ENCODE results near the gene NPC1. TPM values are rescaled to one million over a fixed set of nuclear protein-coding genes. Genes with fewer than 3 reads are reported as not detected.
A peak's percentile ranks its signal among the peaks of the same experiment; 100 is the strongest.

The NPC1 gene
- total RNA-seq, 1 donor from 2014 or later = 40.1 TPM

DNA sequence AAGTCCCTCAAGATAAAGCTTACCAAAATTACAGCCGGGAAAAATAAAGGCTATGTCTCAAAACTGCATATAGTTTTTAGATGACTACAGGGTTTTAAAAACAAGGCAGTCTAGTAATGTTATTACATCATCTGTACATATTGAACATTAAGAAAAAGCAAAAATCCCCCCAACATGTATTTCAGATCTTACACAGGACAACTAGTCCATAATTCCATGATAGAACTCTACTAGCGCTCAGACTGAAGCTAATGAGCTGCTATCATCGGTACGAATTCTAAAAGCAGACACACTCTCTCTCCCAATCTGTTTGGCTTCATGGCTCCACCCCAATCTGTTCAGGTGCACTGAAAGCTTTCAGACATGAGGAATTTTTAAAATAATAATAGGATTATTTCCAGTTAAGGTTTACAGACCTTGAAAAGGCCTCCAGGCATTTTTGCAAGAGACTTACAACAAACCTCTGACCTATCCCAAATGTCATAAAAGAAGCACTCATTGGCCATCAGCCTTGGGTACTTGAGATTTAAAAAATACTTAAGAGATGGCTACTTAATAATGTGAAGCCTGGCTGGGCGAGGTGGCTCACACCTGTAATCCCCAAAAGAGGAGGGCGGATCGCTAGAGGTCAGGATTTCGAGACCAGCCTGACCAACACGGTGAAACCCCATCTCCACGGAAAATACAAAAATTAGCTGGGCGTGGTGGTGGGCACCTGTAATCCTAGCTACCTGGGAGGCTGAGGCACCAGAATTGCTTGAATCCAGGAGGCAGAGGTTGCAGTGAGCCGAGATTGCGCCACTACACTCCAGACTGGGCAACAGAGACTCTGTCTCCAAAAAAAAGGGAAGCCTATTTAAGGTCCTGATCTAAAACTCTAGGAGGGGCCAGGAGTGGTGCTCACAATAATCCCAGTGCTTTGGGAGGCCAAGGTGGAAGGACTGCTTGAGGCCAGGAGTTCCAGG is 2.0 kb downstream of the NPC1 start:
- Mint-ChIP-seq H3K4me1 (ENCODE audit: unreplicated experiment) (peaks cover 25% of the 10 kb centered on the region), H3K4me3 (ENCODE audit: unreplicated experiment) (peak overlapping the region; percentile 40), H3K9me3 (ENCODE audit: unreplicated experiment) (no peaks in the 10 kb centered on the region), H3K27me3 (ENCODE audit: unreplicated experiment) (no peaks in the 10 kb centered on the region), H3K27ac (ENCODE audit: unreplicated experiment) (peak overlapping the region; percentile 8), H3K36me3 (ENCODE audit: unreplicated experiment) (no peaks in the 10 kb centered on the region)
- TF ChIP-seq, protein P1, sequence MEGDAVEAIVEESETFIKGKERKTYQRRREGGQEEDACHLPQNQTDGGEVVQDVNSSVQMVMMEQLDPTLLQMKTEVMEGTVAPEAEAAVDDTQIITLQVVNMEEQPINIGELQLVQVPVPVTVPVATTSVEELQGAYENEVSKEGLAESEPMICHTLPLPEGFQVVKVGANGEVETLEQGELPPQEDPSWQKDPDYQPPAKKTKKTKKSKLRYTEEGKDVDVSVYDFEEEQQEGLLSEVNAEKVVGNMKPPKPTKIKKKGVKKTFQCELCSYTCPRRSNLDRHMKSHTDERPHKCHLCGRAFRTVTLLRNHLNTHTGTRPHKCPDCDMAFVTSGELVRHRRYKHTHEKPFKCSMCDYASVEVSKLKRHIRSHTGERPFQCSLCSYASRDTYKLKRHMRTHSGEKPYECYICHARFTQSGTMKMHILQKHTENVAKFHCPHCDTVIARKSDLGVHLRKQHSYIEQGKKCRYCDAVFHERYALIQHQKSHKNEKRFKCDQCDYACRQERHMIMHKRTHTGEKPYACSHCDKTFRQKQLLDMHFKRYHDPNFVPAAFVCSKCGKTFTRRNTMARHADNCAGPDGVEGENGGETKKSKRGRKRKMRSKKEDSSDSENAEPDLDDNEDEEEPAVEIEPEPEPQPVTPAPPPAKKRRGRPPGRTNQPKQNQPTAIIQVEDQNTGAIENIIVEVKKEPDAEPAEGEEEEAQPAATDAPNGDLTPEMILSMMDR (IDR thresholded peaks at IDR 0.05) = no peak
- DNase-seq (ENCODE audit: extremely low spot score, unreplicated experiment) = no peak

DNA sequence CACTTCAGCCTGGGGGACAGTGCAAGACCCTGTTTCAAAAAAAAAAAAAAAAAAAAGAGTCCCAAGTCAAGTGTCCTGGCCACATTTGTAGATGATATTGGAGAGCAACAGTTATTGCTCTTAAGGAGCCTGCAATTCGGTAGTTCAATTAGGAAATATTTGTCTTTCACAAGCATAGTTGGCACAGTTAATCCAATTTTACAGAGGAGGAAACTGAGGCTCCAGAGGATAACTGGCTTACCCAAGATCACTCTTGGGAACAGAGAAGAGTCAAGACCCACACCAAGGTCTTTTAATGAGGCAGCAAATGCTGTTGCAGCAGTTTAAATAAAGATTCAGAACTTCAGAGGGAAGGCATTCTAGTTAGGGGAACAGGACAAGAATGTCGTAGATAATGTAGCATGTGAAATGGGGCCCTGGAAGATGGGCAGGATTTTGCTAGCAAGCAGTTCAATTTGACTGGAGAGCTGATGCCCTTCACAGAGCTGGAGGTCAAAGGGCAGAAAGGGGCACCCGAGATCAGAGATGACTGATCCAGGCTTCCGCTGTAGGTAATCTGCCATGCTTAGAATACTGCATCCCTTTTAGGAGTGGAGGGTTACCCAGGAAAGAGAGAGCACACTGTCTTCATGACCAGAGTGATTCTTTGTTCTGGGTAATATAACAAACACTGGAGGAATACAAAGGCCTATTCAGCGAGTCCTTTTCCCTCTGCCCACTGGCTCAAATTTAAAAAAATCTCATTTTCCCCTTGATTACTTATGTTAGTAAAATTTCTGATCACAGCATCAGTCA is 3.0 kb downstream of the NPC1 start:
- Mint-ChIP-seq H3K9me3 (ENCODE audit: unreplicated experiment) (no peaks in the 10 kb centered on the region), H3K27me3 (ENCODE audit: unreplicated experiment) (no peaks in the 10 kb centered on the region), H3K36me3 (ENCODE audit: unreplicated experiment) (no peaks in the 10 kb centered on the region), H3K4me1 (ENCODE audit: unreplicated experiment) (peaks cover 29% of the 10 kb centered on the region), H3K27ac (ENCODE audit: unreplicated experiment) (peak overlapping the region; percentile 8), H3K4me3 (ENCODE audit: unreplicated experiment) (no peak overlapping the region)
- TF ChIP-seq, protein P1 (IDR thresholded peaks at IDR 0.05) = no peak
- DNase-seq (ENCODE audit: extremely low spot score, unreplicated experiment) = no peak

DNA sequence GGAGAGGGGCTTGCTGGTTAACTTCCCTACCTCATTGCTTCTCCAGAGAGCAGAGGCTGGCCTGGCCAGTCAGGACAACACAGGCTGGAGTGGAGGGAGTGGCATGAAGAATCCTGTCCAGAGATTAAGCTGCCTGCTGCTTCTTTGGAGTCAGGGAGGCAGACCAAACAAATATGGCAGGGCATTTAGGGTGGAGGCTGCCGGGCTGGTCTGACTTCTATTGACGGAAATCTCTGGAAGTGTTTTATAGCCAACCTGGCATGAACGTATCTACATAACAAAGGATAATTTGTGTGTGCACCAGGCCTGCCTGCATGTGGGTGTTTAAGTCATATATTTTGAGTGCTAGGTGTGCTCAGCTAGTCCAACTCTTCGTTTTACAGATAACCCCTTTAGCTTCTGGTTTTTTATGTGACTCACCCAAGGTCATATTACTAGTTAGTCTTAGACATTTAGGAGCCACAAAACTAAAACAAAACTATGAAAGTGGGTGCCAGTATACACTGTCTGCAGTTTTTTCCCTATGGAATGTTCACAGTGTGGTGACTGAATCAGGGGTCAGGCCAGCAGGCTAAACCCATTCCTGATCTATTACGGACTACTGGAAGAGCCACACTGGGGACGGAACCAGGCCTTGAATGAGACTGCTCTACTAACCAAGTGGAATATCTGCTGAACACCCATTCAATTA is 5.5 kb downstream of the NPC1 start:
- Mint-ChIP-seq H3K27me3 (ENCODE audit: unreplicated experiment) (no peaks in the 10 kb centered on the region), H3K27ac (ENCODE audit: unreplicated experiment) (no peak overlapping the region), H3K36me3 (ENCODE audit: unreplicated experiment) (peaks cover 5% of the 10 kb centered on the region), H3K9me3 (ENCODE audit: unreplicated experiment) (no peaks in the 10 kb centered on the region), H3K4me1 (ENCODE audit: unreplicated experiment) (peaks cover 26% of the 10 kb centered on the region), H3K4me3 (ENCODE audit: unreplicated experiment) (no peak overlapping the region)
- TF ChIP-seq, protein P1 (IDR thresholded peaks at IDR 0.05) = no peak
- no peak for DNase-seq (ENCODE audit: extremely low spot score, unreplicated experiment)

DNA sequence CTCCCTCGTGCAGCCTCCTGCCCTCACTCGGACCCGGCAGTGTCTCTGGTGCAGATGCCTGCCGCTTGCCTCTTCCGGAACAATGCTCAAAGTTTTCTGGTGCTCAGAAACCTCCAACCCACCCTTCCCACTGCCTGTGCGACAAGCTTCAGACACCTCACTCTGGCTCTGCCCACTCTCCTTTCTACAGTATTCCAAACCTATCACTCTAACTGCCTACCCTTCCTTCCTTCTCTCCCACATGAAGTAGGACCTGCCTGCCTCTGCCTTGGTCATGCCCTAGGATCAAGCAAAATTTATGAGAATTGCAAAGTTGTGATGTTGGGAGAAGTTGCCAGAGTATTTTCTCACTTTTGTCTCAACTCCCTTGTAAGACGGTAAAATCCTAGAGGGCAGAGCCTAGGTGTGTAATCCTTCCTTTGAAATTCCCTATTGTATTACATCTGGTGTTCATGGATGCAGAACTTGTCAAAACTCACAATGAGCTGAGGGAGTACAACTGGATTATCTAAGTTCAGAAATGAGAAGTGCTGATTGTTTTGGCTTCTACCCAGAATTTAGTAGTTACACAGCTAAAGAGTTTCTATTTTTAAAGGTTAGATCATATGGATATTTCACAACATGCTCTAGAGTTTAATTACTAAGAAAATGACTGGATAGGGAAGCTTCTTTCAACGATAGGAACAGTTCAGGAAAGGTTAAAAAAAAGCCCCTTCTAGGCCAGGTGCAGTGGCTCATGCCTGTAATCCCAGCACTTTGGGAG is 7.2 kb downstream of the NPC1 start:
- no peaks in the 10 kb centered on the region for H3K27me3 Mint-ChIP-seq (ENCODE audit: unreplicated experiment)
- H3K4me3 Mint-ChIP-seq (ENCODE audit: unreplicated experiment) = no peak overlapping the region
- H3K9me3 Mint-ChIP-seq (ENCODE audit: unreplicated experiment) = no peaks in the 10 kb centered on the region
- TF ChIP-seq, protein P1 (IDR thresholded peaks at IDR 0.05) = no peak
- DNase-seq (ENCODE audit: extremely low spot score, unreplicated experiment) = no peak
- no peak overlapping the region for H3K27ac Mint-ChIP-seq (ENCODE audit: unreplicated experiment)
- H3K4me1 Mint-ChIP-seq (ENCODE audit: unreplicated experiment) = peaks cover 31% of the 10 kb centered on the region
- H3K36me3 Mint-ChIP-seq (ENCODE audit: unreplicated experiment) = peaks cover 5% of the 10 kb centered on the region

Data from osteocyte (in vitro differentiated cells).